Kidney glomerular epithelial cell (primary cell): ENCODE data around the gene FOXR2.

ENCODE experiments used
- DNase-seq: peaks from one replicate; lab custom pipeline; 2025; lab: John Stamatoyannopoulos, UW

FOXR2 gene, protein sequence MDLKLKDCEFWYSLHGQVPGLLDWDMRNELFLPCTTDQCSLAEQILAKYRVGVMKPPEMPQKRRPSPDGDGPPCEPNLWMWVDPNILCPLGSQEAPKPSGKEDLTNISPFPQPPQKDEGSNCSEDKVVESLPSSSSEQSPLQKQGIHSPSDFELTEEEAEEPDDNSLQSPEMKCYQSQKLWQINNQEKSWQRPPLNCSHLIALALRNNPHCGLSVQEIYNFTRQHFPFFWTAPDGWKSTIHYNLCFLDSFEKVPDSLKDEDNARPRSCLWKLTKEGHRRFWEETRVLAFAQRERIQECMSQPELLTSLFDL

DNA sequence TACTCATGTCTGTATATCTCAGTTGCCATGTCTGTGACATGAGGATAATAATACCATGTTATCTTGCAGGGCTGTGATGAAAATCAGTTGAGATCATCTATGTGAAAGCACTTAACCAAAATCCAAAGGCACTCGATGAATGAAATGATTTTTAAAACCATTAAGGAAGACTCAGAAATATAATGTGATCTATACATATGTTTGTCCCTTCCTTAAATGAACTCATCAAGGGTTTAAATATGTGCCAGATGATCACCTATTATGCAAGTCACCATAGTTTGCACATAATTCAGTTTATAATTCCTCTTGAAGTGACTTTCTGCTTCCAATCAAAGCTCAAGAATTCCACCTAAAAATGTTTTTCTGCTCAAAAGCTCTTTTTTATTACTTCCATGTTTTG is at the start of gene FOXR2:
Gene FOXR2, plus strand, starts transcription at position 301 of the 400 bp plus-strand sequence. CDS start 312 bp downstream, outside the sequence.
- no peak for DNase-seq

DNA sequence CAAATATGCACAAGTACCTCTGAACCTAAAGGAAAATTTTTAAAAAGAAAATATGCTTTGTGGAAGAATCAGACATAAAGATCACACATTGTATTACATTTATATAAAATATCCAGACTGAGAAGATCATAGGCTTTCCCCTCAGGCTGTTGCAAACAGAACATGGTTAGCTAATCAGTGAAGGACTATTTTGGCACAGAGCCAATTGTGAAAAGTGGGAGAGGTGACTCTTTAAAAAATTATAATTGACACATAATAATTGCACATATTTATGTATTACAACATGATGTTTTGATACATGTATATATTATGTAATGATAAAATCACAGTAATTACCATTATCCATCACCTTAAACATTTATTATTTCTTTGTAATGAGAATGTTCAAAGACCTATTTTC is 44.1 kb upstream of the FOXR2 start:
- no peak for DNase-seq

DNA sequence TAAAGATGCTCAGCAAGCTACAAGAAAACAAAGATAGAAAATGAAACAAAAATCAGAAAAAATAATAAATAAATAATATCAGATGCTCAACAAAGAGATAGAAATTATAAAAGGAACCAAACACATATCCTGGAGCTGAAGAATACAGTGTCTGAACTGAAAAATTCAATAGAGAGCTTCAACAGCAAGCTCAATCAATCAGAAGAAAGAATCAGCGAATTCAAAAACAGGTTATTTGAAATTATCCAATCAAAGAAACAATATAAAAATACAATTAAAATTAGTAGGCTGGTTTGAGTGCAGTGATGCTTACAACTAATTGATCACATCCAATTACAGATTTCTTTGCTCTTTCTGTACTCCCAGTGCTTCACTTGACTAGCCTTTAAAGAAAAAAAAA is 40.8 kb upstream of the FOXR2 start:
- DNase-seq: no peak

DNA sequence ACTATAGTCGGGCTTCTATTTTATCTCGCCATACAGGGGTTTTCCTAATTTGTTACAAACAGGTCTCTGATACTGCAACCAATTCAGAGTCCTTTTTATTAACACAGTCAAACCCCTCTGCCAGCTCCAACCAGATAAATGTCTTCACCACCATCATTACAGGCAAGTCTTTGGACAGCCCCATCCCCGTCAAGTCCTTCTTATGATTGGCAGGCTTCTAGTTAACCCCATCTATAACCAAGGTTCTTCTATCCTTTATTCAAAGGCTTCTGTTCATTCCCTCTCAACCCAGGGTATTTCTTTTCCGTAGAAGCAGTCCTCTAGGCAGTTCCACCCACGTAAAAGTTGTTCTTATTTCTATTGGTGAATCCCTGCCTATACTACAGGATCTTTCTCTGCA is 29.9 kb upstream of the FOXR2 start:
- DNase-seq: no peak

DNA sequence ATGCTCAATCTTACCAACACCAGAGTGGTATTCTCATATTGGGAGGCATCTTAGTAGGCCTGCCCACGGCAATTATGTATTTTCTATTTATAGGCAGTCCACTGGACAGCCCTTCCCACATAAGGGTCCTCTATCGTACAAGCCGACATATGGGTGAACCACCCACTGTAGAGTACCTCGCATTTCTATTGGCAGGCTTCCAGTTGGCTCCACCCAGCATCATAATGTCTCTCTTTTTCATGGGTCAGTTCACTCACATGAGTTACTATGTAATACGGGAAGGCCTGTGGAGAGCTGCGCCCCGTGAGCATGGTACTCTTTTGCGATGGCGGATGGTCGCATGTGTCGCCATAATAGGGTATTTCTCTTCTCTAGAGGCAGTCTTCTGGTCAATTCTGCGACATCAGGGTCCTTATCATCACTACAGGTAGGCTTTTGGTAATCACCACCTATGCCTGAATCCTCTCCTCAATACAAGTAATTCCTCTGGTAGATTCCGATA is 29.4 kb upstream of the FOXR2 start:
- DNase-seq: no peak

DNA sequence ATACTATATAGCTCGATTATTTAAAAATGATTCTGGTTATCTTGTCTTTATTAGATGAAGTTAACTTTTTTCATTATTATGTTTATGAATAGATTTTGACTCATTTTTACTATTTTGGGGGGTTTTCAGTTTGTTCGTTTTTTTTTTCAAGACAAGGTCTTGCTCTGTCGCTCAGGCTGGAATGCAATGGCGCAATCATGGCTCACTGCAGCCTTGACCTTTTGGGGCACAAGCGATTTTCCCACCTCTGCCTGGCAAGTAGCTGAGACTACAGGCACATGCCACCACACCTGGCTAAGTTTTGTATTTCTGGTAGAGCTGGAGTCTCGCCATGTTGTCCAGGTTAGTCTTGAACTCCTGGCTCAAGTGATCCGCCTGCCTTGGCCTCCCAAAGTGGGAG is 24.9 kb upstream of the FOXR2 start:
- DNase-seq: no peak

DNA sequence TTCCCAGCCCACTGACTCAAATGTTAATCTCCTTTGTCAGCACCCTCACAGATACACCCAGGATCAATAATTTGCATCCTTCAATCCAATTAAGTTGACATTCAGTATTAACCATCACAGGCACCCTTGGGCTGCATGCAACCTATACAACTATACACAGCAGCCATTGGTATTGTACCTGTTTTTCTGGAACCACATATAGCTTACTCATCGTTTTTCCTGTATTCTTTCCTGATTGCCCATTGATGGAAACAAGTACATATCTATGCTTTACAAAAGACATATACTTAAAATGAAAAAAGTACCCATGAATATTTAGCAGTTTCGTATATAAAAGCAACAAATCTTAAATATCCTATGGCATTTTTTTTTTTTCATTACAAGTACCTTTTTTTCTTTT is 3.7 kb upstream of the FOXR2 start:
- DNase-seq: no peak

DNA sequence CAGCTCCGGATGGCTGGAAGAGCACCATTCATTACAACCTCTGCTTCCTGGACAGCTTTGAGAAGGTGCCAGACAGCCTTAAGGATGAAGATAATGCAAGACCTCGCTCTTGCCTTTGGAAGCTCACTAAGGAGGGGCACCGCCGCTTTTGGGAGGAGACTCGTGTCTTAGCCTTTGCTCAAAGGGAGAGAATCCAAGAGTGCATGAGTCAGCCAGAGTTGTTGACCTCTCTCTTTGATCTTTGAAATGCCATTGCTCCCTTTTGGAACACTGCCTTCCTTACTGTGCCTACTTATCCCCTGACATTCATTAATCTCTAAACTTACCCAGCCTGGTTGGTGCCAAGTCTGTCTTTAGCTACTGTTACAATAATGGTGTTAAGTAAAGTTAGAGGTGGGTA is 1.2 kb downstream of the FOXR2 start:
- no peak for DNase-seq

DNA sequence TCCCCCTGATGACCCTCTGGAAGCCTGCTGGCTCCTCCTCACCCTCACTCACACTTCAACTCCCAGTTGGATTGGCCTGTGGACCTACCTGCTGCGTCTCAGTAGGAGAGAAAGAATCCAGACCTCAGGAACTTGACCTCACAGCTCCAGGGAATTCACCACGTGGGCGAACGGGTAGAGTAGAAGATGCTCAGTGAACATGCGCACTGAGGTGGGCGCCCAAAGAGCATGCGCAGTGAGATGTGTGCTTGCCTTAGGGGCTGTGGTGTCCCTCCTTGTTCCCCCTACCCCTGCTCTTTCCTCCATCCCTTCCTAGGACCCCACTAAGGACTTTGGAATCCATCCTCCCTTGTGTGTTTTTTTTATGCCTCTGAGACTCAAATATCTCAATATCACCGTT is 12.9 kb downstream of the FOXR2 start:
- no peak for DNase-seq

DNA sequence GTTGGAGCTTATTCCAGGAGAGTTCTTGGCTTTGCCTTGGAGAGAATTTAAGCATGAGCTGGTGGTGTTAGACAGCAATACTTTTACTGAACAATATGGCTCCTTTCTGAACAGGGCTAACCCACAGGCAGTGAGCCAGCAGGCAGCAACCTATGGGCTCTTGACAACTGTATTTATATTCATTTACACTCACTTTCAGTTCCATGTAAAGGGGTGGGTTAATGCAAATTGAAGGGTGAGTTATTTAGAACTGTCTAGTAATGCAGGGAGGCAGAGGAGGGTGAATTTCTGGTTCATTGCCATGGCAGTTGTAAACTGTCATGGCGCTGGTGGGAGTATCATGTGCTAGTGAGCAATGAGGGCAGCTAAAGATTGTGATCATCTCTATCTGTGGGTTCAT is 15.7 kb downstream of the FOXR2 start:
- DNase-seq: no peak

DNA sequence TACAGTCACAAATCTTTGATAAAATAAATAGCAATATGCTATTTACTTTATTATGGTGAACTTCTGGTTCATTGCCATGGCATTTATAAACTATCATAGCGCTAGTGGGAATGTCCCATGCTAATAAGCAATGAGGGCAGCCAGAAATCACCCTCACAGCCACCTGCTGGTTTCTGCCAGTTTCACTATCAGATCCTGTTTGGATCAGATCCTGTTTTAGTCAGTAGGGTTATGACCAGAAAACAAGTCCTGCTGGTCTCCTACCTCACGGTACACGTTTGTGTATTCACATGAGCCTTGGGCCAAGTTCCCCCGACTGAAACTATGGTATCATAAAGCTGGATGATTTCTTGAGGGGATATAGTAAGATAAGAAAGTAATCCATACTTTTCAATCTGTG is 17.7 kb downstream of the FOXR2 start:
- DNase-seq: no peak

DNA sequence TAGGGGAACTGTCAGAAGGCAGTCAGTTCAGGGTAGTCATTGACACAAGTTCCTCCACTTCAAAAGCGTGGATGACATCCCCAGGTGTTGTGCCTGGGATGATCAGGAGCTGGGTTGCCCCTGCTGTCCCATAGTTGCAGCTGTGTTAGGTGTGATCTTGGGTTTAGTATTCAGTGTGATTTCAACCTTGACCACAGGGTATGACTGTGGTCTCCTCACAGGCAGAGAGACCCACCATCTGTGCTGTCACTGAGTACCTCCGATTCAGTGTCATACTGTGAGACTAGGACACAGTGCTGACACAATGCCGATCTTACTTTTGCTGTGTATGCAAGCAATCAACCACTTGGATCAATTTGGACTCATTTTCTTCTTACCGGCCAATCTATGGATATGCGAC is 25.2 kb downstream of the FOXR2 start:
- DNase-seq: no peak

DNA sequence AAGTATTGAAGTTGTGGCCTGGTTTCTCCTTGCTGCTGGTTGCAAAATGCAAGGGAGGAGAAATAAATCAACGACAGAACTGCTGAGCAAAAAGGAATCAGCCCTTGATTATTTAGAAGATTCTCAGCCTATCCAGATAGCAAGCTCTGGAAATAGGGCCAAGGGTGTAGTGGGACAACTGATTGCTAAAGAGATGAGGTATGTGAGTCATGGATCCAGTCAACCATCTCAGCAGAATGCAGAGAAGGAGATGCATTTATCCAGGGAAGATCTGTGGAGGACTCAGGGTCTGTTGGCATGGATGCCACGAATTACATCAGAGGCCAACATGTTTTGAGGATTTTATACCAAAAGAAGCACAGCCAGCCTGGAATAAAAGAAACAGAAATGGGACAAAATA is 36.7 kb downstream of the FOXR2 start:
- DNase-seq: no peak

DNA sequence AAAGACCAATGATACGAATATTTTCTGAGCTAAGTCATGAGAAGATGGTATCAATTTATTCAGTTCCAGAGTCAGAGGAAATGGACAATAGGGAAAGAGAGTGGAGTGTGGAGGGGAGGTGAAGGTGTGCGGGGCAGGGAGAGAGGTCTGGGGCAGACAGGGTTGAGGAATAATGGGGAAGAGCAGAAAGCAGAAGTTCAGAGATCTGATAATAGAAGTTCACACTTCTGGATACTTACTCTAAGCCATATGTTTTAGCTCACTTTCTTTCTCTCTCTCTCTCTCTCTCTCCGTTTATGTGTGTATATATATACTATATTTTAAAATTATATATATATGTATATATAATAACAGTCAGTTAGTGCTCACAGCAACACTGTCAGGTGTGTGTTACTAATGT is 40.4 kb downstream of the FOXR2 start:
- DNase-seq: no peak

DNA sequence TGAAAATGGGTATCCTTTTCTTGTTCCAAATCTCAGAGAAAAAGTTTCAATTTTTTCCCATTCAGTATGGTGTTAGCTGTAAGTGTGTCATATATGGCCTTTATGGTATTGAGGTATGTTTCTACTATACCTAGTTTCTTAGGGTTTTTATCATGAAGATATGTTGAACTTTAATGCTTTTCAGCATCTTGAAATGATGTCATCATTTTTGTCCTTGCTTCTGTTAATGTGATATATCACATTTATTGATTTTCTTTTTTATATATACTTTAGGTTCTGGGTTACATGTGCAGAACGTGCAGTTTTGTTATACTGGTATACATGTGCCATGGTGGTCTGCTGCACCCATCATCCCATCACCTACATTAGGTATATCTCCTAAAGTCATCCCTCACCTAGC is 44.9 kb downstream of the FOXR2 start:
- no peak for DNase-seq
